OCI-LY3 (cell line): ENCODE measurements around the gene ABCD1.
"Not testable (repeated sequence)": the region's sequence is repeated elsewhere in the genome, so short reads cannot be mapped to it uniquely, and the experiment has no call there.

Experiments
- H2AFZ ChIP-seq: fragments of 200-600, 300-600 bp; shearing (Covaris generic); 2 replicates; pipeline ENCODE4 v1.6.0; 2014; ENCODE audit warnings: antibody characterized with exemption, low read depth, low read length
- H3K27ac ChIP-seq: fragments of 200-600, 300-600 bp; sonication (generic); 2 replicates; pipeline ENCODE4 v1.5.1; 2014; ENCODE audit warnings: mild to moderate bottlenecking, low read length, moderate library complexity, mixed read lengths
- H3K27me3 ChIP-seq: fragments of 200-600, 300-600 bp; sonication (generic); 2 replicates; pipeline ENCODE4 v1.6.1; 2014; ENCODE audit warnings: low read depth, low read length, mixed read lengths
- H3K36me3 ChIP-seq: fragments of 200-600, 300-600 bp; sonication (generic); replicated peaks from 2 replicates; pipeline ENCODE3; 2014; ENCODE audit warnings: low read depth, low read length, mixed read lengths
- H3K4me1 ChIP-seq: fragments of 300-600, 200-600 bp; sonication (generic); 2 replicates; pipeline ENCODE4 v1.6.1; 2014; ENCODE audit warnings: low read length, mixed read lengths
- H3K4me2 ChIP-seq: fragments of 200-600, 300-600 bp; sonication (generic); 2 replicates; pipeline ENCODE4 v1.6.1; 2014; ENCODE audit warnings: low read length, mixed read lengths
- H3K4me3 ChIP-seq: fragments of 300-600, 200-600 bp; sonication (generic); 2 replicates; pipeline ENCODE4 v1.5.1; 2014; ENCODE audit warnings: antibody characterized with exemption, mild to moderate bottlenecking, low read length, moderate library complexity
- H3K79me2 ChIP-seq: fragments of 300-600, 200-600 bp; shearing (Covaris generic); 2 replicates; pipeline ENCODE4 v1.6.1; 2014; ENCODE audit warnings: mild to moderate bottlenecking, low read length, mixed read lengths
- H3K9ac ChIP-seq: fragments of 300-600, 200-600 bp; shearing (Covaris generic); 2 replicates; pipeline ENCODE4 v1.6.0; 2014; ENCODE audit warnings: mild to moderate bottlenecking, low read length, moderate library complexity
- H3K9me3 ChIP-seq: fragments of 200-600, 300-600 bp; shearing (Covaris generic); 2 replicates; pipeline ENCODE4 v1.6.1; 2014; ENCODE audit warnings: low read length, mixed read lengths; ENCODE audit not compliant: insufficient read depth
- H4K20me1 ChIP-seq: fragments of 200-600, 300-600 bp; sonication (generic); 2 replicates; pipeline ENCODE4 v1.6.1; 2016; ENCODE audit warnings: low read length, mixed read lengths; ENCODE audit not compliant: insufficient read depth
- EZH2phosphoT487 ChIP-seq: fragments of 200-600 bp; shearing (Covaris generic); IDR thresholded peaks from 2 replicates; pipeline ENCODE4 v1.6.1; 2018; ENCODE audit warnings: antibody characterized with exemption, mixed run types, low read depth
- TF ChIP-seq, protein P1 (sequence below): fragments of 200-600, 300-600 bp; sonication (generic); IDR thresholded peaks from 2 replicates; pipeline ENCODE4 v1.5.1; 2014; ENCODE audit warnings: antibody characterized with exemption, low read length, low read depth

The ABCD1 gene

DNA sequence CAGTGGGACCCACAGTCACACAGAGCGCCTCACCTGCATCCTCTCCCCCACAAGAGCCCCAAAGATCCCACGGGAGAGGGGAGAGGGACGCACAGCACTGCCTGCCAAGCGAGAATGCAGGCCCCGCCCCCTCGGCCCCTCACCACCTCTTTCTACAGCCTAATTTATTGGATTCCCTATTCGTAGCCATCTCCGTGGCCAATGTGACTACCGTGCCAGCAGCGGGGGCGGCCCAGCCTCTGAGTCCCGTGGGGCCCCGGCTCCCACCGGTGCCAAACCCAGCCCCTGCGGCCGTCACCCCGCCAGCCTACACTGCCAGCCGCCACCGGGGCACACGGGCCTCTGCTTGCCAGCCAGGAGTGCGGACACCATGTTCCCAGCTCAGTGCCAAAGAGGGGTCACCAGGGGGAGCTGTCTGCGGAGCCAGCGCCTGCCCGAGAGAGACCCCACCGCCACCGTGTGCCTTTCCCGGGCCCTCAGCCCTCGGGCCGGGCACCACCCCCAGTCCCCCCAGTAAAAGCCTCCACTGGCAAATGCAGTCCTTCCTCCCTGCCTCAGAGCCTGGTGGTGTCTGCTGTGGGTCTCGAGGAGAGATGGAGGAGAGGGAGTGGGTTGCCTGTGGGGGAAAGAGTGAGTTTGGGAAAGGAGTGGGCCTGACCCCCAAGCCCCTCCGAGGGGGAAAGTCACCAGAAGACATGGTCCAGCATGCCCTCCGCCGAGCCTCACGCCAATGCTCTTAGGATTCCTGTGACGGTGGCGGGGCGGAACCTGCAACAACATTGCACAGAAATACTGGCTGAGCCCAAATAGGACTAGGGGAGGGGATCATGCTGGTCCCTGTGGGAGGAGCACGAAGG, 19.8 kb downstream of the ABCD1 start:
- H3K4me2 ChIP-seq = peak overlapping the region; percentile 50
- no peaks in the 10 kb centered on the region for H3K36me3 ChIP-seq
- no peaks in the 10 kb centered on the region for H4K20me1 ChIP-seq
- H2AFZ ChIP-seq = no peak overlapping the region
- peak overlapping the region; percentile 24; the same call in 1 of the 2 replicates for H3K4me3 ChIP-seq
- H3K27ac ChIP-seq = no peak overlapping the region
- no peaks in the 10 kb centered on the region for H3K79me2 ChIP-seq
- no peaks in the 10 kb centered on the region for H3K4me1 ChIP-seq
- H3K9me3 ChIP-seq = no peaks in the 10 kb centered on the region
- TF ChIP-seq, protein P1, sequence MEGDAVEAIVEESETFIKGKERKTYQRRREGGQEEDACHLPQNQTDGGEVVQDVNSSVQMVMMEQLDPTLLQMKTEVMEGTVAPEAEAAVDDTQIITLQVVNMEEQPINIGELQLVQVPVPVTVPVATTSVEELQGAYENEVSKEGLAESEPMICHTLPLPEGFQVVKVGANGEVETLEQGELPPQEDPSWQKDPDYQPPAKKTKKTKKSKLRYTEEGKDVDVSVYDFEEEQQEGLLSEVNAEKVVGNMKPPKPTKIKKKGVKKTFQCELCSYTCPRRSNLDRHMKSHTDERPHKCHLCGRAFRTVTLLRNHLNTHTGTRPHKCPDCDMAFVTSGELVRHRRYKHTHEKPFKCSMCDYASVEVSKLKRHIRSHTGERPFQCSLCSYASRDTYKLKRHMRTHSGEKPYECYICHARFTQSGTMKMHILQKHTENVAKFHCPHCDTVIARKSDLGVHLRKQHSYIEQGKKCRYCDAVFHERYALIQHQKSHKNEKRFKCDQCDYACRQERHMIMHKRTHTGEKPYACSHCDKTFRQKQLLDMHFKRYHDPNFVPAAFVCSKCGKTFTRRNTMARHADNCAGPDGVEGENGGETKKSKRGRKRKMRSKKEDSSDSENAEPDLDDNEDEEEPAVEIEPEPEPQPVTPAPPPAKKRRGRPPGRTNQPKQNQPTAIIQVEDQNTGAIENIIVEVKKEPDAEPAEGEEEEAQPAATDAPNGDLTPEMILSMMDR = peak; percentile 36
- TF ChIP-seq EZH2phosphoT487 = no peak
- H3K27me3 ChIP-seq = no peaks in the 10 kb centered on the region
- H3K9ac ChIP-seq = no peak overlapping the region

DNA sequence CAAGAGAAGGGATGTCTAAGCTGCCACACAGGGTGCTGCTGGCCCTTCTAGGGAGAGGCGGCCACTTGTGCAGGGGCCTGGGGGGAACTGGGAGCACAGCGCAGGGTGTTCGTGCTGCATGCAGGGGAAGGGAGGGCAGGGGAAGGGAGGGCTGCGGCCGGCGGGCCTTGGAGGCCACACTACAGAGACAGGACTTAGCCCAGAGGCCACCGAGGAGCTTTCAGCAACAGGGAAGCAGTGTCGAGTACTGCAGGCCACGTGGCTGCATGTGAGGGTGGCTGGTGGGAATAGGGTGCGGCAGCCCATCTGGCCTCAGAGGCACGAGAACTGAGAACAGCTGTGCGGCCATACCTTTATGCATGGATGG, 20.4 kb downstream of the ABCD1 start:
- H3K4me2 ChIP-seq, H3K9ac ChIP-seq, H4K20me1 ChIP-seq, H2AFZ ChIP-seq, H3K27me3 ChIP-seq, H3K36me3 ChIP-seq, H3K9me3 ChIP-seq, H3K79me2 ChIP-seq, H3K27ac ChIP-seq, H3K4me1 ChIP-seq, H3K4me3 ChIP-seq: not testable (repeated sequence)

DNA sequence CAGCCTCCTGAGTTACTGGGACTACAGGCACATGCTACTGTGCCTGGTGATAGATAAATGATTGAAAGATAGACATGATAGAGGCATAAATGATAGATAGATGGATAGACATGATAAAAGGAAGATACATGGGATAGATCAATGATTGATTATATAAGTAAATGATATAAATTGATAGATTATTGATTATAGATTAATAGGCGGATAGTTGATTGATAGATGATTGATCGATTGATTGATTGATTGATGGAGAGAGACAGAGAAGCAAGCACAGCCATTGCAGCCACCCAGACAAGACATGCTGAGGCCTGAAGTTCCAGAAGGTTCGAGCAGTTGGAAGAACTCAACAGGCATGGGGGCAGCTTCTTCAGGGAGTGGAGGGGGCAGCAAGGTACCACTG, 21.7 kb downstream of the ABCD1 start:
- Histone ChIP-seq H3K27ac (no peak overlapping the region), H3K4me2 (no peak overlapping the region), H4K20me1 (no peaks in the 10 kb centered on the region), H3K9me3 (no peaks in the 10 kb centered on the region), H3K27me3 (peaks cover 8% of the 10 kb centered on the region), H3K4me1 (no peaks in the 10 kb centered on the region), H3K9ac (no peak overlapping the region), H3K4me3 (no peak overlapping the region), H2AFZ (no peak overlapping the region), H3K79me2 (no peaks in the 10 kb centered on the region), H3K36me3 (no peaks in the 10 kb centered on the region)
- TF ChIP-seq, protein P1 = no peak
- TF ChIP-seq EZH2phosphoT487 = no peak

DNA sequence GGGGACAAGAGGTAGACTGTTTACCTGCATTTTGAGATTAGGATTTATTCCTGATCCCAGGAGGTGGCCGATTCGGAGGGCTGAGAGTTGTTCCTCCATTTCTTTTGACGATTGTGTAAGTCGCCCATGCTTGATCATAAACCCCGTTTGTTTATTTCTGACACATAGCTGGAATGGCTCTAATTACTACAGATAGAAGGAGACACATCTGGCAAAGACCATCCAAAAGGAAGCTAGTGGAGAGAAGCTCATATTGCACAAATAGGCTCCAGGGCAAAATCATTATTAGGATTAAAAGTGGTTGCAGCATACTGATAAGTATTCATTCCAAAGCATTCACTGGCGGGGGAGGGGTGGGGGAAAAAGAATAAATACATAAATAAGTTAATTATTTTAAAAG, 22.3 kb downstream of the ABCD1 start:
- not testable (repeated sequence) for H3K9ac ChIP-seq, H3K4me2 ChIP-seq, H3K27ac ChIP-seq, H3K4me1 ChIP-seq, H3K9me3 ChIP-seq, H2AFZ ChIP-seq, H3K4me3 ChIP-seq, H3K27me3 ChIP-seq, H3K79me2 ChIP-seq, H3K36me3 ChIP-seq, H4K20me1 ChIP-seq

DNA sequence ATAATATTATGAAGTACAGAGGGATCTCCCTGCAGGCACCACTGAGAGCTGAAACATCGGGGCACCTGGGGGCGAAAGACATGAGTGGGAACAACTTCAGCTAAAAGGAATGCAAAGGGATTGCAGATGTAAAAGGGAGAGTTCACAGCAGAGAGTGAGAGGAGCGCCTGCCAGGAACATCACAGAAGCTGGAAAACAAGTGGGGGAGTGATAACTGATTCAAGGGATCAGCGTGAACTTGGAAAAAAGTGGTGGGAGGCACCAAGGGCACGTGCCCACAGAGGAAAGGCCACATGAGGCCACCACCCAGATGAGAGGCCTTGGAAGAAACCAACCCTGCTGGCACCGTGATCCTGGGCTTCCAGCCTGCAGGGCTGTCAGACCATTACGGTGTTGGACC, 24.4 kb downstream of the ABCD1 start:
- not testable (repeated sequence) for H3K27ac ChIP-seq, H3K27me3 ChIP-seq, H2AFZ ChIP-seq, H3K79me2 ChIP-seq, H3K4me1 ChIP-seq, H3K9ac ChIP-seq, H3K9me3 ChIP-seq, H3K4me2 ChIP-seq, H3K36me3 ChIP-seq, H3K4me3 ChIP-seq, H4K20me1 ChIP-seq
